ENCODE measurements around the gene COBLL1. TPM values are rescaled to one million over a fixed set of nuclear protein-coding genes. Genes with fewer than 3 reads are reported as not detected.

COBLL1 gene
- total RNA-seq, 1 experiment from 2014 or later: 3.6 TPM

DNA sequence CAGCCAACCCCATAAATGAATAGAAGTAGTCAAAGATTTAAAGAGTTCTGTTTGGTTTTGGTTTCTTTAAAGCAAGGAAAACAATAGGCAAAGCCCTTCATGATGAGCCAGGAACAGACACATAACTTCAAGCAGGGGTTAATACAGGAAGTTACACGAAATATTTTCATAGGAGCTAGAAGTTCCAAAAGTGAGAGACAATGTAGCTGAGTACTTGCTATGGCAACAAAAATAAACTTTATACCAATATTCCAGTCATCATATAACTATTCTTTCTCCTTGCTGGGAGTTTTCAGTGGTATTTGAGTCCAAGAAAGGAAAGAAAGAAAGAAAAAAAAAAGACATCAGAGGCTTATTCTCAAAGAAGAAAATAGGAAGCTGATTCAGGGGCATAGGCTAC lies 56.2 kb downstream of the COBLL1 start:
- no peak overlapping the region for H3K9ac ChIP-seq (ENCODE audit: low read length)
- H3K4me1 ChIP-seq (ENCODE audit: insufficient read depth, low read length): no peaks in the 10 kb centered on the region
- ChIA-PET CTCF (no interaction called here), POLR2A (ENCODE audit: unreplicated experiment) (interaction anchor here (0.6 kb wide), 1 partner anchor 46 kb away, joined by 3 read pairs; no protein-coding TSS in a partner anchor)
- no peak overlapping the region for H2AFZ ChIP-seq (ENCODE audit: low read length)
- no peaks in the 10 kb centered on the region for H3K79me2 ChIP-seq (ENCODE audit: low read length)
- ATAC-seq (no peak), DNase-seq (no peak)
- no peaks in the 10 kb centered on the region for H3F3A ChIP-seq (ENCODE audit: low read length, unreplicated experiment)
- H3K27ac ChIP-seq (ENCODE audit: low read length): no peak overlapping the region
- H3K27me3 ChIP-seq (ENCODE audit: low read length): no peaks in the 10 kb centered on the region
- H3K9me2 ChIP-seq (replicated peaks; ENCODE audit: low read length): no peaks in the 10 kb centered on the region
- H3K4me3 ChIP-seq (ENCODE audit: low read length): no peak overlapping the region
- H3K36me3 ChIP-seq (ENCODE audit: low read depth, low read length): no peaks in the 10 kb centered on the region
- TF ChIP-seq EZH2phosphoT487 (IDR thresholded peaks at IDR 0.05; ENCODE audit: borderline replicate concordance, low read length) (no peak), EZH2 (IDR thresholded peaks at IDR 0.05; ENCODE audit: low read length, unreplicated experiment) (no peak)
- TF ChIP-seq, protein P1, sequence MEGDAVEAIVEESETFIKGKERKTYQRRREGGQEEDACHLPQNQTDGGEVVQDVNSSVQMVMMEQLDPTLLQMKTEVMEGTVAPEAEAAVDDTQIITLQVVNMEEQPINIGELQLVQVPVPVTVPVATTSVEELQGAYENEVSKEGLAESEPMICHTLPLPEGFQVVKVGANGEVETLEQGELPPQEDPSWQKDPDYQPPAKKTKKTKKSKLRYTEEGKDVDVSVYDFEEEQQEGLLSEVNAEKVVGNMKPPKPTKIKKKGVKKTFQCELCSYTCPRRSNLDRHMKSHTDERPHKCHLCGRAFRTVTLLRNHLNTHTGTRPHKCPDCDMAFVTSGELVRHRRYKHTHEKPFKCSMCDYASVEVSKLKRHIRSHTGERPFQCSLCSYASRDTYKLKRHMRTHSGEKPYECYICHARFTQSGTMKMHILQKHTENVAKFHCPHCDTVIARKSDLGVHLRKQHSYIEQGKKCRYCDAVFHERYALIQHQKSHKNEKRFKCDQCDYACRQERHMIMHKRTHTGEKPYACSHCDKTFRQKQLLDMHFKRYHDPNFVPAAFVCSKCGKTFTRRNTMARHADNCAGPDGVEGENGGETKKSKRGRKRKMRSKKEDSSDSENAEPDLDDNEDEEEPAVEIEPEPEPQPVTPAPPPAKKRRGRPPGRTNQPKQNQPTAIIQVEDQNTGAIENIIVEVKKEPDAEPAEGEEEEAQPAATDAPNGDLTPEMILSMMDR (conservative IDR thresholded peaks at IDR 0.05; ENCODE audit: low read depth, low read length): no peak
- intact Hi-C loops (cut with micrococcal nuclease): no loop called here
- no peaks in the 10 kb centered on the region for H3K9me3 ChIP-seq (ENCODE audit: low read length)
- H4K20me1 ChIP-seq (ENCODE audit: low read length): no peaks in the 10 kb centered on the region
- no TSS peak for BruUV-seq (replicated peaks)
- H3K4me2 ChIP-seq (ENCODE audit: low read length): no peak overlapping the region

DNA sequence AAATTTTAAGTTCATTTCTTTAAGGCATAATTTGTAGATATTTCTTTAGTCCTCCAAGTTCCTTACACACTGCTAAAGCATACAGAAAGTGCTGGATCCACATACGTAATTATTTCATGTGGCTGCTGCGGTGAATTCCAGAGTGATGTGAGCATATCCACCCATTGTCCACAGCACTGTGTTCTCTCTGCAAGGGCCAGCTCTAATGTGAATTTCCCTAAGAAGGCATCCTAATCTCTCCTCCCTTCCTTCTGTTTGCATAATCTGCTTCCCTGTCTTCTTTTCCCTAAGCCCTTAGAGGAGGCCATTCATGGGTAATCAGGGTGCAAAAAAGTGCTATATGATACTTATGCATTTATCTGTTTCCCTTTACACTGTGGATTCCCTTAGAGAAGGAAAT lies 57.2 kb downstream of the COBLL1 start:
- Histone ChIP-seq H3K4me1 (ENCODE audit: insufficient read depth, low read length) (no peaks in the 10 kb centered on the region), H3K9me3 (ENCODE audit: low read length) (no peaks in the 10 kb centered on the region), H3K4me2 (ENCODE audit: low read length) (no peak overlapping the region), H3K27ac (ENCODE audit: low read length) (no peak overlapping the region), H3K36me3 (ENCODE audit: low read depth, low read length) (no peaks in the 10 kb centered on the region), H3K27me3 (ENCODE audit: low read length) (no peaks in the 10 kb centered on the region), H3K4me3 (ENCODE audit: low read length) (no peak overlapping the region), H3K9ac (ENCODE audit: low read length) (no peak overlapping the region), H4K20me1 (ENCODE audit: low read length) (no peaks in the 10 kb centered on the region), H3K79me2 (ENCODE audit: low read length) (no peaks in the 10 kb centered on the region), H2AFZ (ENCODE audit: low read length) (no peak overlapping the region), H3F3A (ENCODE audit: low read length, unreplicated experiment) (no peaks in the 10 kb centered on the region), H3K9me2 (replicated peaks; ENCODE audit: low read length) (no peaks in the 10 kb centered on the region)
- ChIA-PET CTCF (no interaction called here), POLR2A (ENCODE audit: unreplicated experiment) (no interaction called here)
- intact Hi-C loops (cut with micrococcal nuclease): no loop called here
- no TSS peak for BruUV-seq (replicated peaks)
- DNase-seq: no peak
- ATAC-seq: no peak
- TF ChIP-seq, protein P1 (conservative IDR thresholded peaks at IDR 0.05; ENCODE audit: low read depth, low read length): no peak
- TF ChIP-seq EZH2phosphoT487 (IDR thresholded peaks at IDR 0.05; ENCODE audit: borderline replicate concordance, low read length) (no peak), EZH2 (IDR thresholded peaks at IDR 0.05; ENCODE audit: low read length, unreplicated experiment) (no peak)

DNA sequence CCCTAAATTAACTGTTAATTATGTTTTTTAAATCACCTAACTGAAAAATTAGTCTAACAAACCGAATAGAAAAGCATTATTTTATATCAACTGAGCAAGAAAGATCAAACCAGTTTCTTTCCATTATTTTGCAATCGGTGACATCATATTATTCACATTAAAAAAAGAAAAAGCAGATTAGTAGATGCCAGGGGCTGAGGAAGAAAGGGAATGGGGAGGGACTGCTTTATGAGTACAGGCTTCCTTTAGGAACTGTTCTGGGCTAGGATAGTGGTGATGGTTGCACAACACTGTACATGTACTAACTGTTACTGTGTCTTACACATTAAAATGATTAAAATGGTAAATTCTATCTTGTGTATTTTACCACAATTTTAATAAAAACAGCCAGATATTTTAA lies 59.3 kb downstream of the COBLL1 start:
- TF ChIP-seq, protein P1 (conservative IDR thresholded peaks at IDR 0.05; ENCODE audit: low read depth, low read length): no peak
- TF ChIP-seq EZH2phosphoT487 (IDR thresholded peaks at IDR 0.05; ENCODE audit: borderline replicate concordance, low read length) (no peak), EZH2 (IDR thresholded peaks at IDR 0.05; ENCODE audit: low read length, unreplicated experiment) (no peak)
- POLR2A ChIA-PET (ENCODE audit: unreplicated experiment): no interaction called here
- intact Hi-C loops (cut with micrococcal nuclease): no loop called here

More for the DNA sequence above, 59.3 kb downstream of the COBLL1 start:
- H3K4me1 ChIP-seq (ENCODE audit: insufficient read depth, low read length): no peaks in the 10 kb centered on the region
- no peak overlapping the region for H3K4me3 ChIP-seq (ENCODE audit: low read length)
- no peaks in the 10 kb centered on the region for H3K9me3 ChIP-seq (ENCODE audit: low read length)
- H3K36me3 ChIP-seq (ENCODE audit: low read depth, low read length): no peaks in the 10 kb centered on the region
- H3K9me2 ChIP-seq (replicated peaks; ENCODE audit: low read length): no peaks in the 10 kb centered on the region
- no peaks in the 10 kb centered on the region for H4K20me1 ChIP-seq (ENCODE audit: low read length)
- H3K4me2 ChIP-seq (ENCODE audit: low read length): no peak overlapping the region
- BruUV-seq (replicated peaks): no TSS peak
- no peaks in the 10 kb centered on the region for H3K27me3 ChIP-seq (ENCODE audit: low read length)
- ATAC-seq (no peak), DNase-seq (no peak)
- no peak overlapping the region for H3K9ac ChIP-seq (ENCODE audit: low read length)
- H2AFZ ChIP-seq (ENCODE audit: low read length): no peak overlapping the region
- no peaks in the 10 kb centered on the region for H3K79me2 ChIP-seq (ENCODE audit: low read length)
- H3K27ac ChIP-seq (ENCODE audit: low read length): no peak overlapping the region
- CTCF ChIA-PET: no interaction called here
- no peaks in the 10 kb centered on the region for H3F3A ChIP-seq (ENCODE audit: low read length, unreplicated experiment)

Data from PC-3 (cell line).